HG02852 (cell line): Measurements from ENCODE around the gene GSTP1.

Experiments
- ATAC-seq: cut with Tn5 transposase; IDR thresholded peaks from one replicate; pipeline ENCODE4 v1.9.1; 2021; ENCODE audit warnings: mild to moderate bottlenecking, moderate library complexity; ENCODE audit not compliant: unreplicated experiment

GSTP1 gene

DNA sequence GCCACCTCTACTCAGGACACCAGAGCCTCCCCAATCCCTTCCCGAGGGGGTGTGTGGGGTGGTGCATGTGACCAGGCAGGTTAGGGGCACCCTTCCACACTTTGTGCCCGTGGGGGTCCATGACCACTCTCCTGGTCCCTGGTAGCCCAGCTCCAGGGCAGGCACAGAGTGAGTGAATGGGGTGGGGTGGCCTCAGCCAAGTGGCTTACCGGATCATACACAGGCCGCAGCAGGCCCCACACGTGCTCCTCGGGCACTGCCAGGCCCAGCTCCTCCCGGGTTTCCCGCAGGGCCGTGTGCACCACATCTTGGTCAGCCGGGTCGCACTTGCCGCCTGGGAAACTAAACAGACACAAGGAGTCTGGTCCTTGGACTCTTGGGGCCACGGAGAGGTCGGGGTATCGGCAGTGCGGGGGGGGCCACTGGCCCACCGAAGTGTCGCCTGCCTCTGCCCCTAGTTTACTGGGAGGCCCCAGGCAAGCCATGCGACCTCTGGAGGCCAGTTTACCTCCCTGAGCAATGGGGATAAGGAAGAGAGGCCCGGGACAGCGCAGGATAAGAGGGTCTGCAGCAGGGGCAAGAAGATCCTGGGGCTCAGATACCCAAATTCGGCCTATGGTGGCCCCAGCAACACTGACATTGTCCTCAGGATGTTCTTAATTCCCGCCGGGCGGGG lies 45.2 kb downstream of the GSTP1 start:
- ATAC-seq = no peak

DNA sequence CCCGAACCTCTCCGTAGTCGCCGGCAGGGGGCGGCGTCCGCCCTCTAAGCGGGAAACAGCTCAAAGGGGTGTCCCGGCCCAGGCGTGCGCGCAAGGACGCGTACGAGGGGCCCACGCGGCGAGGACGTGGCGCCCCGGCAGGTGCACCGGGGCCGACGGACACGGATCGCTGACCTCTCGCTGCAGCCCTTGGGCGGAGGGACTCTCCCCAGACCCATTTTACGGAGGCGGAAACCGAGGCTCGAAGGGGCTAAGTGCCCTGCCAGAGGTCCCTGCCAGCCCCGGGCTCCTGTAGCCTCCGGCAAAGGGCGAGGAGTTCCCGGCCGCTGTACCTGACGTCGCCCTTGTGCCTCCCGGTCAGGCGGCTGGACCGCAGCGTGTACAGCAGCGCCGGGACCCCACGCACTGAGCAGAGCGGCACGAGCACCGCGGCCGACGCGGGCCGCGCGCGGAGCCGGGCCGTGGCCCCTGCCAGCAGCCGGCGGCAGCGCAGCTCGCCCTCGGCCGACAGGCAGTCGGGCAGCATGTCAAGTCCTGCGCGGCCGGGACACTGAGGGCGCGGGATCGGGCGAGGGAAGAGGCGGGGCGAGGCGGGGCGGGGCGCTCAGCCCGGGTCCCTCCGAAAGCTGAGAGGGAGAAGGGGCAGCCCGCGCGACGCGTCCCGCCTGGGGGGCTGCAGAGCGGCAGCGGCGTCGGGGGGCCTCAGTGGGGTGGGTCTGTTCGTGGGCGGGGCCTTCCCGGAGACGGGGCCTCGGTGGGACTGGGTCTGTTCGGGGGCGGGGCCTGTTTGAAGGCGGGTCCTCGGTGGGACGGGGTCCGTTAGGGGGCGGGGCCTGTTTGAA lies 46.0 kb downstream of the GSTP1 start, which contains the start of gene NUDT8:
Gene NUDT8 (minus strand): TSS at position 552 of the 842 bp plus-strand sequence. CDS start 26 bp downstream, at position 526.
- ATAC-seq = peak; percentile 42

- ATAC-seq = peak; percentile 70
These were observed 46.8 kb downstream of the GSTP1 start for GRCh38 chr11:67630228-67630942.

GRCh38 chr11:67630943-67631331 lies 47.3 kb downstream of the GSTP1 start:
- ATAC-seq = no peak

GRCh38 chr11:67631411-67631810 lies 47.8 kb downstream of the GSTP1 start:
- no peak for ATAC-seq

GRCh38 chr11:67631853-67632174 lies 48.2 kb downstream of the GSTP1 start:
- ATAC-seq = no peak

GRCh38 chr11:67632175-67632981 lies 48.8 kb downstream of the GSTP1 start:
- ATAC-seq = no peak

DNA sequence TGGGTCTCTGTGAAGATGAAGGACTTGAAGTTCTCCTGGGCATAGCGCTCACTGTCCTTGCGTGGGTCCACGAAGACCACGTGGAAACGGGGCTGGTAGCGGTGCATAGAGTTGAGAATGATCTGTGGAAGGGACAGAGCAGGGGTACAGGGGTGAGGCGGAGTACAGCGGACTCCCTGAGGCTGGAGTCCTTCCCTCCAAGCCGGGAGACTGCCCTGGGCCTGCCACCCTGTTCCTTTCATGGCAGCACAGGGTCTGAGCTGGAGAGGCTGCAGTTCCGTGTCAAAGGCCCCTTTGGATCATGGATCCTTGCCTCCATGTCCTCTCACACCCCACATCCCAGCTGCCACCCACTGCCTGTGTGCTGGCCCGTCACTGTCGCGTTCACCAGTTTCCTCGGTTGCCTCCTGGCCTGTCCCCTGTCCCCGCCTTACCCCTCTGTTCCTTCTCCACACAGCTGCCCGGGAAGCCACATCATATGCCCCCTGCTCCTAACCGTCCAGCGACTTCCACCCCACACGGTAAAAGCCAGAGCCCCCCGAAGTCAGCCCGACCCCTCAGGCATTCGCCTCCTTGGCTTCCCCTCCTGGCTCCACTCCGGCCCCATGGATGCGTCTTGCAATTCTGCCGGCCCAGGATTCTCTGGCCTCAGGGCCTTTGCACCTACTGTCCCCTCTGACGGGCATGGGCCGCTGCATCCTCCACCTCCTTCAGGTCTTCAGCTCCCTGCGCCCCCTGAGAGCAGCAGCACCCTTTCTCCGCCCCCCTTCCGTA lies 49.6 kb downstream of the GSTP1 start:
- ATAC-seq = no peak

- no peak for ATAC-seq
These were observed 50.2 kb downstream of the GSTP1 start for GRCh38 chr11:67633758-67634365.

DNA sequence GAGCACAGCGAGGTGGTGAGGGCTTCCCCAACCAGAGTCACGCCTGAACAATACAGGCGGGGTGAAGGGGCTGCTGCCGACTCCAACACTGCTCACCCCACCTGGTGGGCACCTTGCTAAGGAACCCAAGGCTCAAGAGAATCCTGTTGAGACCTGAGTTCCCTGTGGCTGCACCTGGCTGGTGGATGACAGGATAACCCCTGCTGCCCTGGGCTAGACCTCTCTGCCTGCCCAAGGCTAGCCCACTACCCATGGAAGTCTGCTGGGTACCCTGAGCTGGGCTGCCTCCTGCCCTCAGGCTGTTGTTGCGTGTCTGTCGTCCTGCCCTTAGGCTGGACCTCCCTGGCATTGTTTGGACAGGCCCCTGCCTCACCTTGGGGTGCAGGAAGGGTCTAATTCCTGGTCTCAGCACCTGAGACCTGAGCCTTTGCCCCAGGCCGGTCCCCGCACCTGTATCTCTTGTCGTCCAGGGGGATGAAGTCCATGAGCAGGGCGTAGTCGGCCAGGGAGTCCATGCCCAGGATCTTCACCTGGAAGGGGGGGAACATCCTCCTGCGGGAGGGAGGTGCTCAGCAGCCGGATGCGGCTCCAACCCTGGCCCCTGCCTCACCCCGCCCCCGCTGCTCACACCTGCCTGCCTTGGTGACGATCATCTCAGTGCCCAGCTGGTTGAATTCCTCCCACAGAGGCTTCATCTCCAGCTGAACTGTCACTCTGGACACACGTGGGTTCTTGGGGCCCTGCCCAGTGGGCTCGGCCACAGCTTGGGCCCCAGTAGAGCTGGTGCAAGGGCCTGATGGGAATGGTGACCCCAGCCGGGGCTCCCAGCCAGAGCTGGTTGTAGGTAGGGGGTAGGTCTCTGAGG lies 51.0 kb downstream of the GSTP1 start:
- no peak for ATAC-seq

DNA sequence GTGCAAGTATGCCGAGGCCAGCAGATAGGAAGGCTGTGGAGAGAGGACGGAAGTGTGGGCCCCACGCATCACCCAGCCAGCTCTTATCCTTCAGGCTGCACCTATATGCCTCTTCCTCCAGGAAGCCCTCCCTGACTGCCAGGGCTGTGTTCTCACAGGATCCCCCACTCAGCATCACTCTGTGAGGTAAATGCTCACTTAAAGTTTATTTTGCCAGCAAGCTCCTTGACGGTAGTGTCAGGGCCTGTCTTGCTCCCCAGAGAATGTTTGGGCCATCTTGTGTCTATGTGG lies 51.6 kb downstream of the GSTP1 start:
- no peak for ATAC-seq
